Prostate gland (tissue), 2 donors: ENCODE measurements around the gene BOD1L1. TPM values are rescaled to one million over a fixed set of nuclear protein-coding genes. Genes with fewer than 3 reads are reported as not detected.

Source experiments
- DNase-seq: peaks from one replicate; pipeline ENCODE4 v3.0.0-alpha.2; 2019; ENCODE audit warnings: low spot score
- H3K27ac ChIP-seq, 2 donors: fragments of 200-600 bp; sonication (generic); 2 replicates each; pipeline ENCODE4 v1.5.1; 2017 to 2019
- H3K27me3 ChIP-seq: fragments of 200-600 bp; sonication (generic); replicated peaks from 2 replicates; pipeline ENCODE4 v1.5.1; 2019; ENCODE audit not compliant: insufficient read depth
- H3K36me3 ChIP-seq, 2 donors: fragments of 200-600 bp; sonication (generic); 1 replicate in 1 of 2; 2 replicates in 1 of 2; pipeline versions ENCODE4 v1.5.1 to v1.8.1; 2017 to 2019
- H3K4me1 ChIP-seq: fragments of 200-600 bp; sonication (generic); replicated peaks from 2 replicates; pipeline ENCODE4 v1.5.1; 2019
- H3K4me3 ChIP-seq, 2 donors: fragments of 200-600 bp; sonication (generic); 2 replicates each; pipeline ENCODE4 v1.5.1; 2017 to 2019
- H3K9me3 ChIP-seq: fragments of 200-600 bp; sonication (generic); 2 replicates; pipeline ENCODE4 v1.5.1; 2017
- POLR2A ChIP-seq: fragments of 450-650 bp; IDR thresholded peaks from one replicate; pipeline ENCODE4 v1.6.1; 2016; ENCODE audit warnings: antibody characterized with exemption, mild to moderate bottlenecking
- POLR2AphosphoS5 ChIP-seq: sonication (generic); formaldehyde crosslinking; IDR thresholded peaks from one replicate; pipeline ENCODE4 v1.6.1; 2017; ENCODE audit warnings: antibody characterized with exemption
- WGBS: methylation state at CpG from one replicate; pipeline ENCODE4 v1.1.5; 2018; 5-methylcytosine and 5-hydroxymethylcytosine counted together
- intact Hi-C: fragments of 100-400 bp; cut with DNase I; formaldehyde crosslinking; loops from one replicate; pipeline ENCODE4 v1.14.2; 2022
- total RNA-seq, 2 donors: library from RNA; depleted of rRNA; stranded (reverse); fragments of >200 nt; gene quantifications; one replicate each; pipeline ENCODE4 v1.1.0, GENCODE V29; 2016
- TF ChIP-seq, protein P1 (sequence below), 4 experiments: fragments of 200-600 bp in 2 of 4; fragments of 450-650 bp in 2 of 4; sonication (generic) in 2 of 4; IDR thresholded peaks; 1 replicate in 3 of 4; 2 replicates in 1 of 4; pipeline ENCODE4 v1.5.1; 2016 to 2019; ENCODE audit warnings: antibody characterized with exemption in 4 of 4, mild to moderate bottlenecking in 2 of 4, moderate library complexity in 2 of 4

Gene BOD1L1
- total RNA-seq, 2 donors from 2014 or later: 27.7 to 73.6 TPM

DNA sequence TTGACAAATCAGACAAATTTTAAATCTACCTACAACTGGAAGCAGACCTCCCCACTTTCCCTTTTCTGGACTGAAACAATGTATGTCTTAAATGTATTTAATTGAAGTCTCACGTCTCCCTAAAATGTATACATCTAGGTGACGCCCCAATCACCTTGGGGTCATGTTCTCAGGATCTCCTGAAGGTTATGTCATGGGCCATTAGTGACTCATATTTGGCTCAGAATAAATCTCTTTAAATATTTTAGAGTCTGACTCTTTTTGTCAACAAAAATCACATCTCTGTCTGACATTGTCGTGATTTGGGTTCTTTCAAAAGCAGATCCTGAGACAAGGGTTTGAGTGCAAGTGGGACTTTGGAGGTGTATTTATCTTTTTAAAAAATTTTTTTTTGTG is 26.2 kb upstream of the BOD1L1 start:
- DNase-seq: no peak
- 48% methylated on average over 3 of the region's 3 CpGs for WGBS
- no peaks in the 10 kb centered on the region for H3K9me3 ChIP-seq
- intact Hi-C loops: loop anchor here (2.0 to 10.0 kb wide), 2 partner anchors 1341 to 1509 kb away; no protein-coding TSS in a partner anchor
- H3K36me3 ChIP-seq: no peaks in the 10 kb centered on the region
- H3K27ac ChIP-seq: no peak overlapping the region
- no peaks in the 10 kb centered on the region for H3K27me3 ChIP-seq
- TF ChIP-seq, protein P1, sequence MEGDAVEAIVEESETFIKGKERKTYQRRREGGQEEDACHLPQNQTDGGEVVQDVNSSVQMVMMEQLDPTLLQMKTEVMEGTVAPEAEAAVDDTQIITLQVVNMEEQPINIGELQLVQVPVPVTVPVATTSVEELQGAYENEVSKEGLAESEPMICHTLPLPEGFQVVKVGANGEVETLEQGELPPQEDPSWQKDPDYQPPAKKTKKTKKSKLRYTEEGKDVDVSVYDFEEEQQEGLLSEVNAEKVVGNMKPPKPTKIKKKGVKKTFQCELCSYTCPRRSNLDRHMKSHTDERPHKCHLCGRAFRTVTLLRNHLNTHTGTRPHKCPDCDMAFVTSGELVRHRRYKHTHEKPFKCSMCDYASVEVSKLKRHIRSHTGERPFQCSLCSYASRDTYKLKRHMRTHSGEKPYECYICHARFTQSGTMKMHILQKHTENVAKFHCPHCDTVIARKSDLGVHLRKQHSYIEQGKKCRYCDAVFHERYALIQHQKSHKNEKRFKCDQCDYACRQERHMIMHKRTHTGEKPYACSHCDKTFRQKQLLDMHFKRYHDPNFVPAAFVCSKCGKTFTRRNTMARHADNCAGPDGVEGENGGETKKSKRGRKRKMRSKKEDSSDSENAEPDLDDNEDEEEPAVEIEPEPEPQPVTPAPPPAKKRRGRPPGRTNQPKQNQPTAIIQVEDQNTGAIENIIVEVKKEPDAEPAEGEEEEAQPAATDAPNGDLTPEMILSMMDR (IDR thresholded peaks at IDR 0.05): no peak
- no peak for TF ChIP-seq POLR2AphosphoS5
- no peak for TF ChIP-seq POLR2A
- H3K4me3 ChIP-seq: no peak overlapping the region
- H3K4me1 ChIP-seq: no peaks in the 10 kb centered on the region

GRCh38 chr4:13647031-13647430 is 19.5 kb upstream of the BOD1L1 start:
- H3K4me3 ChIP-seq: no peak overlapping the region
- no peaks in the 10 kb centered on the region for H3K27me3 ChIP-seq
- no peak for DNase-seq
- WGBS: 41% methylated on average over 6 of the region's 6 CpGs
- no peak overlapping the region for H3K27ac ChIP-seq
- no peaks in the 10 kb centered on the region for H3K9me3 ChIP-seq
- no peaks in the 10 kb centered on the region for H3K4me1 ChIP-seq
- intact Hi-C loops: no loop called here
- no peaks in the 10 kb centered on the region for H3K36me3 ChIP-seq
- TF ChIP-seq, protein P1 (IDR thresholded peaks at IDR 0.05): no peak
- TF ChIP-seq POLR2A (no peak), POLR2AphosphoS5 (no peak)

GRCh38 chr4:13645075-13645474 is 17.6 kb upstream of the BOD1L1 start:
- Histone ChIP-seq H3K27me3 (no peaks in the 10 kb centered on the region), H3K36me3 (no peaks in the 10 kb centered on the region), H3K9me3 (no peaks in the 10 kb centered on the region), H3K4me3 (no peak overlapping the region), H3K4me1 (no peaks in the 10 kb centered on the region), H3K27ac (no peak overlapping the region)
- 91% methylated on average over 1 of the region's 1 CpG for WGBS
- DNase-seq: no peak
- intact Hi-C loops: no loop called here
- TF ChIP-seq POLR2AphosphoS5 (no peak), POLR2A (no peak)
- TF ChIP-seq, protein P1 (IDR thresholded peaks at IDR 0.05): no peak

GRCh38 chr4:13642170-13642950 is 14.8 kb upstream of the BOD1L1 start:
- Histone ChIP-seq H3K27ac (peak overlapping the region in 1 of 2 donors; percentile 1), H3K9me3 (no peaks in the 10 kb centered on the region), H3K4me1 (no peaks in the 10 kb centered on the region), H3K36me3 (no peaks in the 10 kb centered on the region), H3K4me3 (no peak overlapping the region), H3K27me3 (no peaks in the 10 kb centered on the region)
- TF ChIP-seq POLR2AphosphoS5 (no peak), POLR2A (no peak)
- TF ChIP-seq, protein P1 (IDR thresholded peaks at IDR 0.05): no peak
- WGBS: 7% methylated on average over 2 of the region's 2 CpGs
- intact Hi-C loops: no loop called here
- DNase-seq: no peak

GRCh38 chr4:13641084-13641483 is 13.6 kb upstream of the BOD1L1 start:
- Histone ChIP-seq H3K4me3 (no peak overlapping the region), H3K4me1 (no peaks in the 10 kb centered on the region), H3K9me3 (no peaks in the 10 kb centered on the region), H3K27ac (no peak overlapping the region), H3K27me3 (no peaks in the 10 kb centered on the region), H3K36me3 (no peaks in the 10 kb centered on the region)
- intact Hi-C loops: no loop called here
- TF ChIP-seq POLR2A: no peak
- no peak for DNase-seq
- 32% methylated on average over 6 of the region's 6 CpGs for WGBS
